ENCODE data around the gene DNAJC16.
"Not testable (repeated sequence)": the region's sequence is repeated elsewhere in the genome, so short reads cannot be mapped to it uniquely, and the experiment has no call there.

Gene DNAJC16

DNA sequence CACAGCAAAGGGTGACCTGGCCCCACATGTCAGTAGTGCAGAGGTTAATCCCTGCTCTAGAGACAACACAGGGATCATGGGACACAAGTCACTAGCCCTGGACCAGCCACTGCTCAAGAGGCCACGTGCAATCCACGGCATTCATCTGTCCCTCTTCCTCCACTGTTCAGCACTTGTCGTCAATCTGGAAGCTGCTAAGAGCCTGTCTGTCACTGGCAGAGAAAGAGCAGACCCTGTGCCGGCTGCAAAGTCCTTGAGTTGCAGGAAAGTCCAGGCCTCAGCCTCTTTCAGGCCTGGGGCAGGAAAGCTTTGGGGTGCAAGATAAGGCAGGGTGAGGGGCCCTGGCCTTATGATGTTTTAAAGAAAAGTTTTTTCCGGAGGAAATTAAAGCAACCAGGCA is 34.1 kb upstream of the DNAJC16 start:
- TF ChIP-seq POLR2A (IDR thresholded peaks at IDR 0.05; ENCODE audit: low read depth, low read length), result no peak
- DNase-seq (ENCODE audit: insufficient read length, low spot score), result no peak
- FAIRE-seq, result no peak

DNA sequence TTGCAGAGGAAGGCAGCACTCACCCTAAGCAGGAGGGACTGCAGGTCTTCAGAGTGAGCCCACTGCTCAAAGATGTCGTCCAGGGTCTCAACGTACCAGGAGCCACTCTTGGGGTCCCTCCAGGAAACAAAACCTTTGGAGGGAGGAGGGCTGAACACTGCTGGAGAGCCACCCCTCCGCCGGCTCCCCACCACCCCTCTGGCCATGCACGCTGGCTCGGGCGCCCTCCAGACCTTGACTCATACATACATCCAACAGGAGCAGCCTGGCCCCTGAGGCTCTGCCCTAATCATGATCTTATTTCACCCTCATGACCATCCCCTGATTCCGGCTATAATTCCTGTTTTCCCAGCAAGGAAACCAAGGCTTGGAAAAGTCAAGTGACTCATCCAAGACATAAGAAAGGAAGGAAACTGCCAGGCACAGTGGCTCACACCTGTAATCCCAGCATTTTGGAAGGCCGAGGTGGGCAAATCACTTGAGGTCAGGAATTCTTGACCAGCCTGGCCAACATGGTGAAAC is 32.7 kb upstream of the DNAJC16 start:
- DNase-seq (ENCODE audit: insufficient read length, low spot score) (no peak), FAIRE-seq (no peak)
- no peak for TF ChIP-seq POLR2A (IDR thresholded peaks at IDR 0.05; ENCODE audit: low read depth, low read length)

DNA sequence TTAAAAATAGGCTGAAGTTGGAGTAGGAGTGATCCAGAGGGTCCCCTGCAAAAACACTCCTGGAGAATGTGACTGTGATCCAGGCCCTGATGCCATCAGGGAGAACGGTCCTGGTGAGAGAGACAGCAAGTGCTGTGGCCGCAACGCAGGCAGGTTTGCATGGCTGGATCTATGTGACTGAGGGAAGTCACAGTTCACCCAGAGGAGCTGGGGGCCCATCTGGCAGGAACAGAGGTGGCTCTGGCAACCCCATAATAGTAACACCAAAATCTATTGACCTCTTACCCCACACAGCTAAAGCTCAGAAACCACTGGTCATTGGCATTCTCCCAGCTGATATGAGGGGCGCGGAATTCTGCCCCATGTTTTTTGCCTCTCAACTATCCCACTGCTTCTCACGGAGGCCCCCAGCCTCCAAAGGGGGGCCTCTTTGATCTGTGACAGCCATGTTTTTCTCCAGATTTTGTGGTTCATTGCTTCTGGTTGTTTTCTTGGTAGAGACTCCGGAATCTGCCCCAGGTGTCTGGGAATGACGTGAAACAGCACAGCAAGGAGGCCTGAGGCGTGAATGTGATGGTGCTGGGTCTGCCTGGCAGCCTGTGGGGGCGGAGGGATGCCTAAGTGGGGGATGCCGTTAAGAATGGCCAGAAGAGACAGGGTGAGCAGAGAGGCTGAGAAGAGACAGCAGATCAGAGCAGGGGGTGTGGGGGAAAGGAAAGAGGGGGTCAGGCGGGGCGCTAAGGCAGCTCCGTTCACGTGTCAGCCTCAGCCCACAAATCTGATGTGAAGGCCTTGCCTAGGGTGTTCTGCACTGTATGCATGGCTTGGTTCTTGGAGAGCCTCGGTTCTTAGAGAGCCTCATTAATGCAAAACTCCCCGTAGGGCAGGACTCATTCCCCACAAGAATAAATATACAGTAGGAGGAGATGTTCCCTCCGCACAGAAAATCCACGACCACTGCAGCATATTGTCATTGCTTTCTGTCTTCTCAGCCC is 26.2 kb upstream of the DNAJC16 start:
- TF ChIP-seq POLR2A (IDR thresholded peaks at IDR 0.05; ENCODE audit: low read depth, low read length), result no peak
- FAIRE-seq, result no peak
- DNase-seq (ENCODE audit: insufficient read length, low spot score), result no peak

DNA sequence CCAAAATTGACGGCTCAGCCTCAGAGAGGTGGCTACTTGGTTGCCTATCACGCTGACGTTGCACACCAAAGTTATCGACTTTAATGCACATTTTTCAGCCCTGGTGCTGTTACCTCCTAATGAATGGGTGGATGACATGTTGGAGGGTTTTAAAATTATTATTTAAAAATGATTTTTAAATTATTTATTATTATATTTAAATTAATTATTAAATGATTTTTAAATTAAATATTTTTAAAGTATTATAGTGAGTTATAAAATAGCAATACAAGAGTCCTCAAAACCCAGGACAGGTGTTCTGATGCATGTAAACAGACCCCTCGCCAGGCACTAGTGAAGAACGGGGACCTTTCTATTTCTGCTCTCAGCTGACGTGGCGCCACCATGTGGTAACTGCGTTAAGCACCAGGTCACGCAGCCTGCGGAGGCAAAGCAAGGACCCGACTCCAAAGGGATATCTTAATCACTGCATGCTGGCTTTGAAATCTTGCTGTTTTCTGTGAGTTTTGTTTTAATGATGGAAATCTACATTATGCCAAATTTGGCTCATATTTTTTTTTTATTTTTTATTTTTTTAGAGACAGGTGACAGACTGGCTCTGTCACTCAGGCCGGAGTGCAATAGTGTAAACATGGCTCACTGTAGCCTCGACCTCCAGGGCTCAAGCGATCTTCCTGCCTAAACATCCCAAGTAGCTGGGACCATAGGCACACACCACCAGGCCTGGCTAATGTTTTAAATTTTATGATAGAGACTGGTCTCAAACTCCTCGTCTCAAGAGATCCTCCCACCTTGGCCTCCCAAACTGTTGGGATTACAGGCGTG is 25.2 kb upstream of the DNAJC16 start:
- DNase-seq (ENCODE audit: insufficient read length, low spot score), result peak; percentile 38
- no peak for TF ChIP-seq POLR2A (IDR thresholded peaks at IDR 0.05; ENCODE audit: low read depth, low read length)
- no peak for FAIRE-seq

DNA sequence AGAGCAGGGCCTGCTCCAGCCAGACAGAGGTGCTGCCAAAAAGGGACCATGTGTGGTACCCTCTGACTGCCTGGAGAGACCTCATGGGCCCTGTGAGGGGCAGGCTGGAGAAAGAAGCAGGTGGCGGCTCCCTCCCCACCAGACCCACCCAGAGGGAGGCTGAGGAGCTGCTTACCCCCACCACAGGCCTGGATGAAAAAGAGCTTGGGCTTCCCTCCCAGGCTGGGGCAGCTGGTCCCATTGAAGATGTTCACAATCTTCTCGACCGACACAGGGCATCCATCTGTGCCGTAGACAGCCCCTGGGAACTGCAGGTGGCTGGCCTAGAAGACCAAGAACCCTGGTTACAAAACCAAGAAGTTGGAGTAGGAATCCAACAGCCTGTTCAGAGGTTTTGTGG is 22.2 kb upstream of the DNAJC16 start:
- FAIRE-seq (no peak), DNase-seq (ENCODE audit: insufficient read length, low spot score) (no peak)
- TF ChIP-seq POLR2A (IDR thresholded peaks at IDR 0.05; ENCODE audit: low read depth, low read length), result no peak

DNA sequence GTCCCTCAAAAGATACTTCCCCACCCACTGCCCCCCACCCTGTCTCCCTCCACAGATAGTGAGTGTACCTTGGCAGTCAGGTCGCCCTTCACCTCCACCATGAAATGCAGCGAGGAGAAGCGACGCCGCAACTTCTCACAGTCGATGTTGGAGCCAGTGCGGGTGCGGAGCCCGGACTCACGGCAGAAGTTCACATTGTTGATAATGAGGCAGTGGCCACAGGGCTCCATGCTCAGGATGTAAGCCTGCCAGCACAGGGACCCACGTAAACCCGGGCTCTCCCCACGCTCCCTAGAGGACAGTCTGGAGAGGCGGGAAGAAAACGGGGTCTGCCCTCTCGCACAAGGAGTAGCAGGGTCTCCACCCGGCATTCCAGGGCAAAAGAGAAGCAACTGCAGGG is 19.8 kb upstream of the DNAJC16 start:
- DNase-seq (ENCODE audit: insufficient read length, low spot score), result no peak
- no peak for TF ChIP-seq POLR2A (IDR thresholded peaks at IDR 0.05; ENCODE audit: low read depth, low read length)
- FAIRE-seq, result no peak

DNA sequence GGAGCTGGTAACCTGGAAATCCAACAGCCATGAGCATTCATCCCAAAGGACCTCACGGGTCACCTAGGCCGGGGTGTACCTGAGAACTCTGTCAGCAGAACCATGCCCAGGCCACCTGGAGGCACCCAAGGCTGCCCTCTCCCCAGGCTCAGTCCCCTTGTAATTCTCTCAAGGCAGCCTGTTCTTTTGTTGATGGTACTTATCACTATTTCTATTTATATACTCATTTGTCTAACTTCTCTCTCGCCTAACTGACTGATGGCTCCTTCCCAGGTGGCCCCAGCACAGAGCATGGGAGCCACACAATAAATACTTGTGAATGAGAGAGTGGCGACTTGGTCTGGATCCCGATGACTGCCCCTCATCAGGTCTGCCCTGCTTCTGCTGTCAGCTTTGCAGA is 19.4 kb upstream of the DNAJC16 start:
- DNase-seq (ENCODE audit: insufficient read length, low spot score) (no peak), FAIRE-seq (no peak)
- TF ChIP-seq POLR2A (IDR thresholded peaks at IDR 0.05; ENCODE audit: low read depth, low read length), result no peak

DNA sequence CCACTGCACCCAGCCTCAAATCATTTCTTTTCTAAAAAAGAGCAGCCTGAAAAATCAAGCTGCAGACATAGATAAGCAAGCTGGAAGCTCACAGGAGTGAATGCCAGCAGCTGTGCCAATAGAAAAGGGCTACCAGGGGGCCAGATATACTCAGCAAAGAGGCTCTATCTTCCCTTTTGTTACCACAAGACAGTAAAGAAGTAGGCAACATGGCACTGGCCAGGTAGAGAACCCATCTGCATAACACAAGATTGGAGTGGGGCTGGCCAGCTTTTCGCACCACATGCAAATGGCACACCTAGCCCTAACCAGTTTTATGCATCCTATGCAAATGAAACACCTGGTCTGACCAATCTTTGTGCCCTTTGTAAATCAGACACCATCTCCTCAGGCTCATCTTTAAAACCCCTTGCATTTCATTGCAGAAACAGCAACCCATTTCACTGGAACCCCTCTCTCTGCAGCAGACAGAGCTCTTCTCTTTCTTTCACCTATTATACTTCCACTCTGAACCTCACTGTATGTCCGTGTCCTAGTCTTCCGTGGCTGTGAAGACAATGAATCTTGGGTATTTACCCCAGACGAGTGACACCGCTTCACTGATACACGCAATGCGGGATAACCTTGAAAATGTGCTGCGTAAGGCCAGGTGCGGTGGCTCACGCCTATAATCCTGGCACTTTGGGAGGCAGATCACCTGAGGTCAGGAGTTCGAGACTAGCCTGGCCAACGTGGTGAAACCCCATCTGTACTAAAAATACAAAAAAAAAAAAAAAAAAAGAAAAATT is 17.8 kb upstream of the DNAJC16 start:
- no peak for DNase-seq (ENCODE audit: insufficient read length, low spot score)
- no peak for FAIRE-seq

DNA sequence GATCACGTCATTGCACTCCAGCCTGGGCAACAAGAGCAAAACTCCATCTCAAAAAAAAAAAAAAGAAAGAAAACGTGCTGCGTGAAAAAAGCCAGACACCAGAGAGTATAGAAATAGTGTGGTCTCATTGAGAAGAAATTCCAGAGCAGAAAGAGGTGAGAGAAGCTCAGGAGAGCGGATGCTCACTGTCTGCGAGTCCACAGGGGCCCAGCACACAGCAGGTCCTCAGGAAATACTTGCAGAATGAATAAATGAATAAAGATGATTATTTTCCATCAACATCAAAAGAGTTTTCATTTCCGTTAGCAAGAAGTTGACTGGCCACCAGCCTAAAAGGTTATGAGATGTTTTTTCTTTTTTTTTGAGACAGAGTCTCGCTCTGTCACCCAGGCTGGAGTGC is 17.1 kb upstream of the DNAJC16 start:
- no peak for TF ChIP-seq POLR2A (IDR thresholded peaks at IDR 0.05; ENCODE audit: low read depth, low read length)
- DNase-seq (ENCODE audit: insufficient read length, low spot score) (no peak), FAIRE-seq (no peak)

More for the DNA sequence above, 17.8 kb upstream of the DNAJC16 start:
- no peak for TF ChIP-seq POLR2A (IDR thresholded peaks at IDR 0.05; ENCODE audit: low read depth, low read length)

DNA sequence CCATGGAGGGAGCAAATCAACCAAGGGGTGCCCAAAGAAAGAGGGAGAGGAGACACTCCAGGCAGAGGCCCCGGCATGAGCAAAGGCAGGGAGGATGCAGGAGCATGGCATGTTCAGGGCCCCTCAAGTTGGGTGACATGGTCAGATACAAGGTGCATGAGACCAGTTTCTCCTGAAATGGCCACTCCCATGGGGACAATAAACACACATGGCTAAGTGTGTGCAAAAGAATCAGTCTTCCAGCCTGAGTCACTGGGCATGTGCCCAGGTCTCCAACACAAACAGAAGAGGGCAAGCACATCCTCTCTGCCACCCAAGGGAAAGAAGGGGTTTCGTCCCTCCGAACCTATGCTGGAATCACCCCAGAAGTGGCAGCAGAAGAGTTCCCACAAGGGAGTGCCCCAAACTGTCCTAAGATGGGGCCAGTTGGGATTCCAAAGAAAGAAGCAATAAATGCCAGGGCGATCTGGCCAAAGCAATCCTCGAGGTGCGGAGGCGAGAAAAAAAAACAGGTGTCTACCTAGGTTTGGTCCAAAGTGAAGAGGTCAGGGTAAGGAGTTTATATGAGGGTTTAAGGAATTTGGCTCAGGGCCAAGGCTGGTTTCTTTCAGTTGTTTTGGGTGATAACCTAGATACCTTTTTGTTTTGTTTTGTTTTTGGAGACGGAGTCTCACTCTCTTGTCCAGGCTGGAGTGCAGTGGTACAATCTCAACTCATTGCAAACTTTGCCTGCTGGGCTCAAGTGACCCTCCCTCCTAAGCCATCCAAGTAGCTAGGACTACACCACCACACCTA is 15.8 kb upstream of the DNAJC16 start:
- TF ChIP-seq POLR2A (IDR thresholded peaks at IDR 0.05; ENCODE audit: low read depth, low read length), result no peak
- no peak for DNase-seq (ENCODE audit: insufficient read length, low spot score)
- FAIRE-seq, result no peak

DNA sequence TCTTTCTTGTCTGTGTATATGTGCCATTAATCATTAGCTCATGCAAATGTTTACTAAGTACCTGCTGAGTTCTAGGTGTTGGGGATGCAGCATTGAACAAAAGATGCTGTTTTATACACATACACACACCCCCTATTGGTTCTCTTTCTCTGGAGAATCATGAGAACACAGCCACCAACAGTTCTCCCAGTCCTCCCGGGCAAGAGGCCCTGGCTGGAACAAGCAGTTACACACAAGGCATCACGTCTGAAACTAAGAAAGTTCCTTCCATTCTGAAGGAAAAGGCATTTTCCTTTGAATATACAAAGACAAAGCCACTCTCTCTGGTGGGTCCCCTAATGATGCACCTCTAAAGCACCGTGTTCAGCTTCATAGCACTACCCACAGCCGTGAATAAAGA is 13.5 kb upstream of the DNAJC16 start:
- no peak for TF ChIP-seq POLR2A (IDR thresholded peaks at IDR 0.05; ENCODE audit: low read depth, low read length)
- DNase-seq (ENCODE audit: insufficient read length, low spot score), result no peak
- FAIRE-seq, result no peak

DNA sequence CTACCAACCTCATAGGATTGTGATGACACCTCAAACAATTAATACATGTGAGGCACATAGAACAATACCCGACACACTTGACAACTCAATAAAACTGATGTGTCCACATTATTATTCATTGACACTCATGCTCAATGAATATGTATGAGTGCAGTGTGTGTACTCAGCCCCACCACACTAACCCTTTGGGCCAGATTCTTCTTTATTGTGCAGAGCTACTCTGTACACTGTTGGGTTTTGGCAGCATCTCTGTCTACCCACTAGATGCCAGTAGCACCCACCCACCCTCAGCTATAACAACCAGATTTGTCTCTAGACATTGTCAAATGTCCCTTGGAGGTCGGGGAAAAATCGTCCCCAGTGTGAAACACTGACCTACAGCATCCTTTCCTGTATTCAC is 12.7 kb upstream of the DNAJC16 start:
- FAIRE-seq, result no peak
- no peak for DNase-seq (ENCODE audit: insufficient read length, low spot score)
- no peak for TF ChIP-seq POLR2A (IDR thresholded peaks at IDR 0.05; ENCODE audit: low read depth, low read length)

DNA sequence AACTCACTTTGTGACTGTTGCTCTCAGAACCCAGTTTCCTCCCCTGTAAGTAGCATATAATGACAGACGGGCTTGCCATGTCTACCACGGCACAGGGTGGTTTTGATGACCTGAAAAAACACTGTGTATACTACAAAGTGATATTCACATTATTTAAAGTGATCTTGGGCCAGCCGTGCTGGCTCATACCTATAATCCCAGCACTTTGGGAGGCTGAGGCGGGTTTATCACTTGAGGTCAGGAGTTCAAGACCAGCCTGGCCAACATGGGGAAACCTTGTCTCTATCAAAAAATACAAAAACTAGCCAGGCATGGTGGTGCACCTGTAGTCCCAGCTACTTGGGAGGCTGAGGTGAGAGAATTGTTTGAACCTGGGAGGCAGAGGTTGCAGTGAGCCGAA is 12.1 kb upstream of the DNAJC16 start:
- not testable (repeated sequence) for DNase-seq (ENCODE audit: insufficient read length, low spot score); FAIRE-seq
